Liver (tissue), 9 donors: ENCODE measurements around the gene ZBTB49. TPM values are rescaled to one million over a fixed set of nuclear protein-coding genes. Genes with fewer than 3 reads are reported as not detected.

ENCODE experiments used
- DNase-seq: peaks from one replicate; pipeline ENCODE4 v3.0.0-alpha.2; 2017; ENCODE audit warnings: low spot score
- H3K27ac ChIP-seq, 2 donors: one replicate each; pipeline ENCODE4 v1.7.0; 2013; ENCODE audit warnings: inconsistent platforms in 2 of 2, low read length in 2 of 2, control low read depth in 1 of 2, low read depth in 1 of 2, mild to moderate bottlenecking in 1 of 2
- H3K27me3 ChIP-seq, 4 donors: one replicate each; pipeline versions ENCODE4 v1.6.1 to v1.7.0; 2013; ENCODE audit warnings: low read length in 3 of 4, inconsistent platforms in 1 of 4, mild to moderate bottlenecking in 1 of 4, moderate library complexity in 1 of 4; ENCODE audit not compliant: control insufficient read depth in 4 of 4, insufficient read depth in 4 of 4
- H3K36me3 ChIP-seq, 4 donors: one replicate each; pipeline versions ENCODE4 v1.6.1 to v1.7.0; 2013; ENCODE audit warnings: low read length in 3 of 4, mild to moderate bottlenecking in 3 of 4, low read depth in 1 of 4, moderate library complexity in 1 of 4; ENCODE audit not compliant: control insufficient read depth in 4 of 4, insufficient read depth in 3 of 4
- H3K4me1 ChIP-seq, 4 donors: one replicate each; pipeline versions ENCODE4 v1.6.1 to v1.7.0; 2013; ENCODE audit warnings: low read length in 3 of 4, mild to moderate bottlenecking in 3 of 4, moderate library complexity in 1 of 4; ENCODE audit not compliant: control insufficient read depth in 4 of 4, insufficient read depth in 4 of 4
- H3K4me3 ChIP-seq, 3 donors: one replicate each; pipeline versions ENCODE4 v1.6.1 to v1.7.0; 2013; ENCODE audit warnings: low read length in 3 of 3, control low read depth in 1 of 3, low read depth in 1 of 3, mild to moderate bottlenecking in 1 of 3
- H3K9ac ChIP-seq, 2 donors: one replicate each; pipeline ENCODE4 v1.7.0; 2013; ENCODE audit warnings: low read length in 2 of 2, mild to moderate bottlenecking in 2 of 2, moderate library complexity in 2 of 2, control low read depth in 1 of 2, low read depth in 1 of 2
- H3K9me3 ChIP-seq, 4 donors: one replicate each; pipeline versions ENCODE4 v1.6.1 to v1.7.0; 2013; ENCODE audit warnings: low read length in 3 of 4; ENCODE audit not compliant: control insufficient read depth in 4 of 4
- ATF3 ChIP-seq: IDR thresholded peaks from 2 replicates; pipeline ENCODE4 v1.6.1; 2016; ENCODE audit warnings: antibody characterized with exemption
- CTCF ChIP-seq: fragments of 150-350 bp; IDR thresholded peaks from 2 replicates; pipeline ENCODE4 v1.5.1; 2017; ENCODE audit warnings: improper control_type of control experiment, low read depth, low read length; ENCODE audit not compliant: missing input control
- EGR1 ChIP-seq, 2 donors: IDR thresholded peaks; 2 replicates each; pipeline ENCODE4 v1.6.1; 2016 to 2018; ENCODE audit warnings: antibody characterized with exemption in 2 of 2, low read depth in 2 of 2
- FOXA1 ChIP-seq: IDR thresholded peaks from 2 replicates; pipeline ENCODE4 v1.6.1; 2016; ENCODE audit warnings: antibody characterized with exemption
- FOXA2 ChIP-seq: IDR thresholded peaks from 2 replicates; pipeline ENCODE4 v1.6.1; 2016; ENCODE audit warnings: antibody characterized with exemption
- GABPA ChIP-seq, 2 donors: IDR thresholded peaks in 1 of 2; conservative IDR thresholded peaks in 1 of 2; 2 replicates each; pipeline ENCODE4 v1.6.1; 2016; ENCODE audit warnings: antibody characterized with exemption in 2 of 2, mild to moderate bottlenecking in 1 of 2, moderate library complexity in 1 of 2
- HNF4A ChIP-seq, 2 donors: conservative IDR thresholded peaks; 2 replicates each; pipeline ENCODE4 v1.6.1; 2016; ENCODE audit warnings: antibody characterized with exemption in 2 of 2, mild to moderate bottlenecking in 2 of 2
- HNF4G ChIP-seq: IDR thresholded peaks from 2 replicates; pipeline ENCODE4 v1.6.1; 2016; ENCODE audit warnings: antibody characterized with exemption
- JUND ChIP-seq, 2 donors: IDR thresholded peaks; 2 replicates each; pipeline ENCODE4 v1.6.1; 2016; ENCODE audit warnings: antibody characterized with exemption in 2 of 2
- MAX ChIP-seq: IDR thresholded peaks from 2 replicates; pipeline ENCODE4 v1.6.1; 2016; ENCODE audit warnings: antibody characterized with exemption
- NR2F2 ChIP-seq: IDR thresholded peaks from 2 replicates; pipeline ENCODE4 v1.6.1; 2016; ENCODE audit warnings: antibody characterized with exemption
- RAD21 ChIP-seq, 2 donors: IDR thresholded peaks; 2 replicates each; pipeline ENCODE4 v1.6.1; 2016; ENCODE audit warnings: antibody characterized with exemption in 2 of 2, mild to moderate bottlenecking in 2 of 2
- REST ChIP-seq: IDR thresholded peaks from 2 replicates; pipeline ENCODE4 v1.6.1; 2016; ENCODE audit warnings: antibody characterized with exemption, mild to moderate bottlenecking
- RXRA ChIP-seq, 2 donors: IDR thresholded peaks; 2 replicates each; pipeline ENCODE4 v1.6.1; 2017 to 2018; ENCODE audit warnings: antibody characterized with exemption in 2 of 2, mild to moderate bottlenecking in 1 of 2
- SP1 ChIP-seq: IDR thresholded peaks from 2 replicates; pipeline ENCODE4 v1.6.1; 2018; ENCODE audit warnings: antibody characterized with exemption, mild to moderate bottlenecking
- TAF1 ChIP-seq: conservative IDR thresholded peaks from 2 replicates; pipeline ENCODE4 v1.6.1; 2016; ENCODE audit warnings: antibody characterized with exemption, mild to moderate bottlenecking
- YY1 ChIP-seq: IDR thresholded peaks from 2 replicates; pipeline ENCODE4 v1.6.1; 2016; ENCODE audit warnings: antibody characterized with exemption, mild to moderate bottlenecking
- ZBTB33 ChIP-seq: IDR thresholded peaks from 2 replicates; pipeline ENCODE4 v1.6.1; 2016; ENCODE audit warnings: antibody characterized with exemption
- WGBS: extraction: QIAGEN DNeasy Blood & Tissue Kit; methylation state at CpG from one replicate; pipeline ENCODE4 v1.1.7; 2013; 5-methylcytosine and 5-hydroxymethylcytosine counted together
- polyA plus RNA-seq, 2 donors: library from polyadenylated mRNA; stranded (reverse) in 1 of 2; unstranded in 1 of 2; fragments of 200-250 nt in 1 of 2; fragments of >200 nt in 1 of 2; fragmentation: Nextera tagmentation in 1 of 2; extraction: Ambion mirVana in 1 of 2; gene quantifications; one replicate each; pipeline versions ENCODE4 v1.2.1 to v1.2.3, GENCODE V29; 2013 to 2015
- total RNA-seq, 2 donors: library from RNA; depleted of rRNA; stranded (reverse); fragments of >200 nt; gene quantifications; one replicate each; pipeline ENCODE4 v1.2.3, GENCODE V29; 2014
- donor health status: healthy.
- donor health status: healthy.
- donor health status: healthy.
- donor health status: healthy.
- donor health status: healthy.

ZBTB49 gene
- total and polyA plus RNA-seq, 4 donors = 1.3 to 3.8 (median 2.0) TPM

GRCh38 chr4:4299006-4299405 is 9.0 kb downstream of the ZBTB49 start (continued):
- TF ChIP-seq CTCF (no peak), FOXA2 (no peak), TAF1 (no peak), SP1 (no peak), RAD21 (IDR thresholded peaks at IDR 0.05) (no peak), FOXA1 (no peak)

GRCh38 chr4:4302001-4302400 is 11.9 kb downstream of the ZBTB49 start:
- H3K9me3 ChIP-seq = no peaks in the 10 kb centered on the region
- TF ChIP-seq HNF4A (conservative IDR thresholded peaks at IDR 0.05) (no peak), FOXA1 (no peak), GABPA (IDR thresholded peaks at IDR 0.05 in 1 of 2, conservative IDR thresholded peaks at IDR 0.05 in 1 of 2) (no peak), MAX (no peak), JUND (IDR thresholded peaks at IDR 0.05) (no peak), HNF4G (no peak), RAD21 (IDR thresholded peaks at IDR 0.05) (no peak), ZBTB33 (no peak), FOXA2 (no peak), SP1 (no peak), ATF3 (no peak), NR2F2 (no peak), RXRA (IDR thresholded peaks at IDR 0.05) (no peak), CTCF (no peak), REST (no peak), EGR1 (IDR thresholded peaks at IDR 0.05; ENCODE audit: low read depth in 2 of 2) (no peak), TAF1 (no peak), YY1 (no peak)
- no peak overlapping the region for H3K9ac ChIP-seq
- H3K4me1 ChIP-seq = no peaks in the 10 kb centered on the region
- DNase-seq = no peak
- peaks cover 7 to 21% (median 15%) of the 10 kb centered on the region in 4 donors for H3K36me3 ChIP-seq
- H3K27me3 ChIP-seq = no peaks in the 10 kb centered on the region
- H3K27ac ChIP-seq = no peak overlapping the region
- 91% methylated on average over 5 of the region's 5 CpGs for WGBS
- H3K4me3 ChIP-seq = no peak overlapping the region
